Panc1 (cell line): ENCODE data around the gene PAX4. TPM values are rescaled to one million over a fixed set of nuclear protein-coding genes. Genes with fewer than 3 reads are reported as not detected.

Source experiments
- ATAC-seq: fragments of 200-7000 bp; cut with Tn5 transposase; 2 replicates; pipeline ENCODE4 v1.9.1; 2020; ENCODE audit warnings: mild to moderate bottlenecking, moderate library complexity
- BruUV-seq: library from RNA; stranded (reverse); fragments of 400-500 nt; replicated peaks from 2 replicates; lab custom pipeline; 2021; lab: Mats Ljungman, UMichigan
- CTCF ChIA-PET: fragments of 300-600 bp; sonication (Branson Sonifier 250); formaldehyde crosslinking; loops from one replicate; lab custom pipeline; 2022; ENCODE audit warnings: antibody characterized with exemption; lab: Charles Lee
- POLR2A ChIA-PET: fragments of 300-600 bp; sonication (Branson Sonifier 250); formaldehyde crosslinking; loops from one replicate; lab custom pipeline; 2022; ENCODE audit warnings: antibody characterized with exemption; lab: Charles Lee
- DNase-seq: peaks from one replicate; pipeline ENCODE4 v3.0.0-alpha.2; 2010; ENCODE audit warnings: low read depth, low spot score
- H3K27ac ChIP-seq: 2 replicates; pipeline ENCODE4 v1.5.1; 2011; ENCODE audit warnings: mild to moderate bottlenecking, low read length, inconsistent platforms
- H3K27me3 ChIP-seq: fragments of 200-500 bp; sonication (Bioruptor generic); 2 replicates; pipeline ENCODE4 v1.6.0; 2014; ENCODE audit warnings: low read length, inconsistent platforms; ENCODE audit not compliant: control insufficient read depth, insufficient read depth
- H3K36me3 ChIP-seq: fragments of 200-500 bp; sonication (Bioruptor generic); 2 replicates; pipeline ENCODE4 v1.5.1; 2014; ENCODE audit warnings: inconsistent platforms, mild to moderate bottlenecking, low read length, moderate library complexity; ENCODE audit not compliant: control insufficient read depth, insufficient read depth
- H3K4me1 ChIP-seq: 2 replicates; pipeline ENCODE4 v1.5.1; 2011; ENCODE audit warnings: inconsistent platforms, mild to moderate bottlenecking, low read length, moderate library complexity; ENCODE audit not compliant: control insufficient read depth, insufficient read depth
- H3K4me3 ChIP-seq, 2 experiments: 2 replicates each; pipeline ENCODE4 v1.5.1; 2011 to 2012; ENCODE audit warnings: low read depth in 2 of 2, low read length in 2 of 2, mild to moderate bottlenecking in 2 of 2, inconsistent platforms in 1 of 2, moderate library complexity in 1 of 2
- H3K9me3 ChIP-seq: fragments of 200-500 bp; sonication (Bioruptor generic); 2 replicates; pipeline ENCODE4 v1.5.1; 2014; ENCODE audit warnings: low read depth, mild to moderate bottlenecking, inconsistent platforms, low read length, moderate library complexity; ENCODE audit not compliant: control insufficient read depth, insufficient read depth
- POLR2AphosphoS5 ChIP-seq: IDR thresholded peaks from 2 replicates; pipeline ENCODE4 v1.6.1; 2012; ENCODE audit warnings: mild to moderate bottlenecking, low read depth, low read length, moderate library complexity
- SIN3A ChIP-seq: IDR thresholded peaks from 2 replicates; pipeline ENCODE4 v1.6.1; 2012; ENCODE audit warnings: low read depth, mild to moderate bottlenecking, low read length, moderate library complexity, borderline replicate concordance; ENCODE audit not compliant: insufficient read depth
- TCF7L2 ChIP-seq: IDR thresholded peaks from 2 replicates; pipeline ENCODE4 v1.6.1; 2011; ENCODE audit warnings: mild to moderate bottlenecking, low read depth, low read length, inconsistent platforms
- in situ Hi-C: cut with HindIII; loops from 2 replicates; pipeline ENCODE4 v1.10.0; 2016; ENCODE audit warnings: low sequenced_read_pairs, low pct_unique_long_range_greater_than_20kb
- intact Hi-C: fragments of 100-400 bp; cut with micrococcal nuclease; formaldehyde crosslinking; loops from one replicate; pipeline ENCODE4 v1.10.0; 2022; ENCODE audit not compliant: unreplicated experiment
- total RNA-seq: library from RNA; stranded (reverse); gene quantifications from one replicate; pipeline ENCODE4 v1.2.1, GENCODE V29; 2021; ENCODE audit not compliant: unreplicated experiment
- TF ChIP-seq, protein P1 (sequence below), 2 experiments: IDR thresholded peaks; 2 replicates each; pipeline ENCODE4 v1.6.1; 2011 to 2012; ENCODE audit warnings: low read depth in 2 of 2, control low read depth in 1 of 2, low read length in 1 of 2, mild to moderate bottlenecking in 1 of 2, moderate library complexity in 1 of 2; ENCODE audit not compliant: insufficient read depth in 1 of 2
- TF ChIP-seq, protein P2 (sequence below): fragments of 450-650 bp; IDR thresholded peaks from 2 replicates; pipeline ENCODE4 v1.5.1; 2017; ENCODE audit warnings: mild to moderate bottlenecking

PAX4 gene
- total RNA-seq, 1 experiment from 2014 or later = not detected

GRCh38 chr7:127582361-127582760 lies 35.6 kb downstream of the PAX4 start:
- Histone ChIP-seq H3K4me3 (no peak overlapping the region), H3K4me1 (peaks cover 15% of the 10 kb centered on the region), H3K36me3 (peaks cover 5% of the 10 kb centered on the region; the same call in 1 of the 2 replicates), H3K27ac (no peak overlapping the region), H3K27me3 (no peaks in the 10 kb centered on the region), H3K9me3 (no peaks in the 10 kb centered on the region)
- no TSS peak for BruUV-seq
- no peak for DNase-seq
- ChIA-PET POLR2A (no interaction called here), CTCF (no interaction called here)
- intact Hi-C loops = no loop called here
- TF ChIP-seq POLR2AphosphoS5 = no peak
- TF ChIP-seq, protein P1, sequence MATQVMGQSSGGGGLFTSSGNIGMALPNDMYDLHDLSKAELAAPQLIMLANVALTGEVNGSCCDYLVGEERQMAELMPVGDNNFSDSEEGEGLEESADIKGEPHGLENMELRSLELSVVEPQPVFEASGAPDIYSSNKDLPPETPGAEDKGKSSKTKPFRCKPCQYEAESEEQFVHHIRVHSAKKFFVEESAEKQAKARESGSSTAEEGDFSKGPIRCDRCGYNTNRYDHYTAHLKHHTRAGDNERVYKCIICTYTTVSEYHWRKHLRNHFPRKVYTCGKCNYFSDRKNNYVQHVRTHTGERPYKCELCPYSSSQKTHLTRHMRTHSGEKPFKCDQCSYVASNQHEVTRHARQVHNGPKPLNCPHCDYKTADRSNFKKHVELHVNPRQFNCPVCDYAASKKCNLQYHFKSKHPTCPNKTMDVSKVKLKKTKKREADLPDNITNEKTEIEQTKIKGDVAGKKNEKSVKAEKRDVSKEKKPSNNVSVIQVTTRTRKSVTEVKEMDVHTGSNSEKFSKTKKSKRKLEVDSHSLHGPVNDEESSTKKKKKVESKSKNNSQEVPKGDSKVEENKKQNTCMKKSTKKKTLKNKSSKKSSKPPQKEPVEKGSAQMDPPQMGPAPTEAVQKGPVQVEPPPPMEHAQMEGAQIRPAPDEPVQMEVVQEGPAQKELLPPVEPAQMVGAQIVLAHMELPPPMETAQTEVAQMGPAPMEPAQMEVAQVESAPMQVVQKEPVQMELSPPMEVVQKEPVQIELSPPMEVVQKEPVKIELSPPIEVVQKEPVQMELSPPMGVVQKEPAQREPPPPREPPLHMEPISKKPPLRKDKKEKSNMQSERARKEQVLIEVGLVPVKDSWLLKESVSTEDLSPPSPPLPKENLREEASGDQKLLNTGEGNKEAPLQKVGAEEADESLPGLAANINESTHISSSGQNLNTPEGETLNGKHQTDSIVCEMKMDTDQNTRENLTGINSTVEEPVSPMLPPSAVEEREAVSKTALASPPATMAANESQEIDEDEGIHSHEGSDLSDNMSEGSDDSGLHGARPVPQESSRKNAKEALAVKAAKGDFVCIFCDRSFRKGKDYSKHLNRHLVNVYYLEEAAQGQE (IDR thresholded peaks at IDR 0.05; ENCODE audit: insufficient read depth in 1 of 2, low read depth in 2 of 2, low read length in 1 of 2) = no peak
- no peak for ATAC-seq
- in situ Hi-C loops = no loop called here

- no TSS peak for BruUV-seq
- DNase-seq (no peak), ATAC-seq (no peak)
- no peaks in the 10 kb centered on the region for H3K9me3 ChIP-seq
- TF ChIP-seq SIN3A = no peak
- TF ChIP-seq POLR2AphosphoS5 = no peak
- TF ChIP-seq, protein P1 (IDR thresholded peaks at IDR 0.05; ENCODE audit: insufficient read depth in 1 of 2, low read depth in 2 of 2, low read length in 1 of 2) = no peak
- TF ChIP-seq, protein P2, sequence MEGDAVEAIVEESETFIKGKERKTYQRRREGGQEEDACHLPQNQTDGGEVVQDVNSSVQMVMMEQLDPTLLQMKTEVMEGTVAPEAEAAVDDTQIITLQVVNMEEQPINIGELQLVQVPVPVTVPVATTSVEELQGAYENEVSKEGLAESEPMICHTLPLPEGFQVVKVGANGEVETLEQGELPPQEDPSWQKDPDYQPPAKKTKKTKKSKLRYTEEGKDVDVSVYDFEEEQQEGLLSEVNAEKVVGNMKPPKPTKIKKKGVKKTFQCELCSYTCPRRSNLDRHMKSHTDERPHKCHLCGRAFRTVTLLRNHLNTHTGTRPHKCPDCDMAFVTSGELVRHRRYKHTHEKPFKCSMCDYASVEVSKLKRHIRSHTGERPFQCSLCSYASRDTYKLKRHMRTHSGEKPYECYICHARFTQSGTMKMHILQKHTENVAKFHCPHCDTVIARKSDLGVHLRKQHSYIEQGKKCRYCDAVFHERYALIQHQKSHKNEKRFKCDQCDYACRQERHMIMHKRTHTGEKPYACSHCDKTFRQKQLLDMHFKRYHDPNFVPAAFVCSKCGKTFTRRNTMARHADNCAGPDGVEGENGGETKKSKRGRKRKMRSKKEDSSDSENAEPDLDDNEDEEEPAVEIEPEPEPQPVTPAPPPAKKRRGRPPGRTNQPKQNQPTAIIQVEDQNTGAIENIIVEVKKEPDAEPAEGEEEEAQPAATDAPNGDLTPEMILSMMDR = no peak
- no peak for TF ChIP-seq TCF7L2
- H3K27me3 ChIP-seq = no peaks in the 10 kb centered on the region
- H3K4me3 ChIP-seq = no peak overlapping the region
- CTCF ChIA-PET = no interaction called here
- POLR2A ChIA-PET = no interaction called here
- H3K4me1 ChIP-seq = peaks cover 13% of the 10 kb centered on the region
- peaks cover 5% of the 10 kb centered on the region; the same call in 1 of the 2 replicates for H3K36me3 ChIP-seq
- in situ Hi-C loops (no loop called here), intact Hi-C loops (no loop called here)
- no peak overlapping the region for H3K27ac ChIP-seq
Observed at GRCh38 chr7:127581716-127582115, 36.2 kb downstream of the PAX4 start.
